Natural killer cell treated with Interleukin-12 subunit alpha and Interleukin-12 subunit beta and Interleukin-15 and Interleukin-18, amount 100 ng/mL, for 72 hours (primary cell): ENCODE data around the gene DEFB121. TPM values are rescaled to one million over a fixed set of nuclear protein-coding genes. Genes with fewer than 3 reads are reported as not detected.
"Not testable (repeated sequence)": the region's sequence is repeated elsewhere in the genome, so short reads cannot be mapped to it uniquely, and the experiment has no call there.

ENCODE experiments used
- ATAC-seq, 2 donors: fragments of 150-1000 bp; cut with Tn5 transposase in 1 of 2; sonication (Bioruptor Pico), chemical (Tn5 transposase) in 1 of 2; 2 replicates each; pipeline ENCODE4 v1.10.0; 2021
- DNase-seq: peaks from one replicate; pipeline ENCODE4 v3.0.0; 2022; ENCODE audit warnings: low spot score
- H3K27ac Mint-ChIP-seq, 2 donors: 1 replicate in 1 of 2; 2 replicates in 1 of 2; pipeline ENCODE4 v1.8.0; 2022; ENCODE audit warnings: mixed read lengths in 2 of 2, mild to moderate bottlenecking in 1 of 2, moderate library complexity in 1 of 2
- H3K27me3 Mint-ChIP-seq, 2 donors: 1 replicate in 1 of 2; 2 replicates in 1 of 2; pipeline ENCODE4 v1.8.0; 2022; ENCODE audit warnings: mixed read lengths in 2 of 2
- H3K36me3 Mint-ChIP-seq: one replicate; pipeline ENCODE4 v1.8.0; 2022; ENCODE audit warnings: mixed read lengths
- H3K4me1 Mint-ChIP-seq, 2 donors: 1 replicate in 1 of 2; 2 replicates in 1 of 2; pipeline ENCODE4 v1.8.0; 2022; ENCODE audit warnings: low read depth in 2 of 2, mixed read lengths in 2 of 2, mild to moderate bottlenecking in 1 of 2
- H3K4me3 Mint-ChIP-seq: one replicate; pipeline ENCODE4 v1.8.0; 2022; ENCODE audit warnings: mixed read lengths
- H3K9me3 Mint-ChIP-seq: 2 replicates; pipeline ENCODE4 v1.8.0; 2022; ENCODE audit warnings: mixed read lengths
- total RNA-seq, 2 donors: library from RNA; stranded (reverse); gene quantifications; one replicate each; pipeline ENCODE4 v1.2.3, GENCODE V29; 2022

Gene DEFB121
- not detected for total RNA-seq

- DNase-seq (no peak), ATAC-seq (no peak)
- peaks cover 2% of the 10 kb centered on the region for H3K9me3 Mint-ChIP-seq
- H3K27me3 Mint-ChIP-seq, result peaks cover 10 to 18% of the 10 kb centered on the region in 2 donors
- no peak within 1 kb of the TSS for H3K4me3 Mint-ChIP-seq
- H3K4me1 Mint-ChIP-seq, result no peaks in the 10 kb centered on the region
- no peak within 1 kb of the TSS for H3K27ac Mint-ChIP-seq
- no peaks in the 10 kb centered on the region for H3K36me3 Mint-ChIP-seq
Observed at GRCh38 chr20:31406115-31406514, at the start of gene DEFB121. Gene DEFB121, minus strand, starts transcription at chr20:31406215. Its CDS starts 63 bp downstream, at chr20:31406152.

- no peak for DNase-seq
- Mint-ChIP-seq H3K27ac (no peak overlapping the region), H3K4me3 (no peak overlapping the region), H3K27me3 (peaks cover 3 to 20% of the 10 kb centered on the region in 2 donors), H3K36me3 (no peaks in the 10 kb centered on the region), H3K4me1 (no peaks in the 10 kb centered on the region), H3K9me3 (no peaks in the 10 kb centered on the region)
- no peak for ATAC-seq
Observed at GRCh38 chr20:31454361-31454760, 48.3 kb upstream of the DEFB121 start.

GRCh38 chr20:31452575-31452974, 46.6 kb upstream of the DEFB121 start:
- peaks cover 4 to 24% of the 10 kb centered on the region in 2 donors for H3K27me3 Mint-ChIP-seq
- no peak overlapping the region for H3K4me3 Mint-ChIP-seq
- no peaks in the 10 kb centered on the region for H3K9me3 Mint-ChIP-seq
- H3K27ac Mint-ChIP-seq, result no peak overlapping the region
- ATAC-seq (no peak), DNase-seq (no peak)
- H3K4me1 Mint-ChIP-seq, result no peaks in the 10 kb centered on the region
- no peaks in the 10 kb centered on the region for H3K36me3 Mint-ChIP-seq

- Mint-ChIP-seq H3K36me3 (no peaks in the 10 kb centered on the region), H3K9me3 (no peaks in the 10 kb centered on the region), H3K4me3 (no peak overlapping the region), H3K27ac (no peak overlapping the region), H3K4me1 (no peaks in the 10 kb centered on the region), H3K27me3 (peaks cover 8 to 17% of the 10 kb centered on the region in 2 donors)
- no peak for DNase-seq
- ATAC-seq, result no peak
Observed at GRCh38 chr20:31449511-31450414, 43.7 kb upstream of the DEFB121 start.

- H3K4me1 Mint-ChIP-seq, result no peaks in the 10 kb centered on the region
- H3K27me3 Mint-ChIP-seq, result peaks cover 14 to 21% of the 10 kb centered on the region in 2 donors
- H3K9me3 Mint-ChIP-seq, result no peaks in the 10 kb centered on the region
- no peak overlapping the region for H3K27ac Mint-ChIP-seq
- DNase-seq (no peak), ATAC-seq (no peak)
- no peak overlapping the region for H3K4me3 Mint-ChIP-seq
- H3K36me3 Mint-ChIP-seq, result no peaks in the 10 kb centered on the region
Observed at GRCh38 chr20:31446084-31446819, 40.2 kb upstream of the DEFB121 start.

GRCh38 chr20:31440012-31440659, 34.1 kb upstream of the DEFB121 start, which contains the start of gene DEFB123:
Gene DEFB123, plus strand, starts transcription at chr20:31440632. Its CDS starts 67 bp downstream, at chr20:31440699.
- no peak within 1 kb of the TSS for H3K4me3 Mint-ChIP-seq
- DNase-seq (no peak), ATAC-seq (no peak)
- H3K4me1 Mint-ChIP-seq, result no peaks in the 10 kb centered on the region
- H3K27me3 Mint-ChIP-seq, result peaks cover 19 to 33% of the 10 kb centered on the region in 2 donors
- no peaks in the 10 kb centered on the region for H3K36me3 Mint-ChIP-seq
- H3K27ac Mint-ChIP-seq, result no peak within 1 kb of the TSS
- H3K9me3 Mint-ChIP-seq, result no peaks in the 10 kb centered on the region

GRCh38 chr20:31430568-31431115, 24.6 kb upstream of the DEFB121 start:
- Mint-ChIP-seq H3K27me3 (peaks cover 8 to 14% of the 10 kb centered on the region in 2 donors), H3K4me1 (no peaks in the 10 kb centered on the region), H3K4me3 (no peak overlapping the region), H3K27ac (no peak overlapping the region), H3K36me3 (no peaks in the 10 kb centered on the region), H3K9me3 (no peaks in the 10 kb centered on the region)
- DNase-seq, result no peak
- no peak for ATAC-seq

GRCh38 chr20:31427576-31427975, 21.6 kb upstream of the DEFB121 start:
- not testable (repeated sequence) for H3K27ac Mint-ChIP-seq, H3K36me3 Mint-ChIP-seq, H3K4me1 Mint-ChIP-seq, H3K27me3 Mint-ChIP-seq, H3K9me3 Mint-ChIP-seq, DNase-seq, ATAC-seq, H3K4me3 Mint-ChIP-seq

GRCh38 chr20:31426891-31427551, 21.0 kb upstream of the DEFB121 start:
- DNase-seq, ATAC-seq, H3K9me3 Mint-ChIP-seq, H3K27me3 Mint-ChIP-seq, H3K4me1 Mint-ChIP-seq, H3K4me3 Mint-ChIP-seq, H3K36me3 Mint-ChIP-seq, H3K27ac Mint-ChIP-seq: not testable (repeated sequence)

- H3K4me3 Mint-ChIP-seq, result no peak overlapping the region
- no peak for ATAC-seq
Observed at GRCh38 chr20:31425797-31426196, 19.8 kb upstream of the DEFB121 start.

GRCh38 chr20:31418307-31418706, 12.3 kb upstream of the DEFB121 start:
- no peak for DNase-seq
- no peaks in the 10 kb centered on the region for H3K36me3 Mint-ChIP-seq
- H3K27ac Mint-ChIP-seq, result no peak overlapping the region
- H3K4me3 Mint-ChIP-seq, result no peak overlapping the region
- H3K4me1 Mint-ChIP-seq, result no peaks in the 10 kb centered on the region
- H3K27me3 Mint-ChIP-seq, result peaks cover 14 to 37% of the 10 kb centered on the region in 2 donors
- ATAC-seq, result no peak
- H3K9me3 Mint-ChIP-seq, result no peaks in the 10 kb centered on the region

More at GRCh38 chr20:31425797-31426196, 19.8 kb upstream of the DEFB121 start:
- no peak for DNase-seq
- Mint-ChIP-seq H3K27ac (no peak overlapping the region), H3K36me3 (no peaks in the 10 kb centered on the region), H3K27me3 (peaks cover 8 to 13% of the 10 kb centered on the region in 2 donors), H3K4me1 (no peaks in the 10 kb centered on the region), H3K9me3 (no peaks in the 10 kb centered on the region)

GRCh38 chr20:31415653-31416052, 9.6 kb upstream of the DEFB121 start:
- H3K27me3 Mint-ChIP-seq, result peaks cover 10 to 35% of the 10 kb centered on the region in 2 donors
- no peak overlapping the region for H3K4me3 Mint-ChIP-seq
- no peak overlapping the region for H3K27ac Mint-ChIP-seq
- H3K9me3 Mint-ChIP-seq, result no peaks in the 10 kb centered on the region
- no peaks in the 10 kb centered on the region for H3K36me3 Mint-ChIP-seq
- no peaks in the 10 kb centered on the region for H3K4me1 Mint-ChIP-seq
- DNase-seq (no peak), ATAC-seq (no peak)

GRCh38 chr20:31414381-31414780, 8.4 kb upstream of the DEFB121 start:
- Mint-ChIP-seq H3K4me1 (no peaks in the 10 kb centered on the region), H3K9me3 (no peaks in the 10 kb centered on the region), H3K4me3 (no peak overlapping the region), H3K27me3 (peaks cover 16 to 39% of the 10 kb centered on the region in 2 donors), H3K36me3 (no peaks in the 10 kb centered on the region), H3K27ac (no peak overlapping the region)
- DNase-seq (no peak), ATAC-seq (no peak)
